Activated CD4-positive, alpha-beta T cell treated with anti-CD3 and anti-CD28 coated beads for 1 hour (primary cell): Measurements from ENCODE around the gene RHOBTB3.

Experiments
- DNase-seq: peaks from one replicate; pipeline ENCODE4 v3.0.0-alpha.2; 2020

Gene RHOBTB3

GRCh38 chr5:95713960-95714710, 17.0 kb upstream of the RHOBTB3 start:
- no peak for DNase-seq

- DNase-seq, result no peak
Measured at GRCh38 chr5:95715799-95716461, 15.2 kb upstream of the RHOBTB3 start.

GRCh38 chr5:95717439-95717838, 13.7 kb upstream of the RHOBTB3 start:
- DNase-seq, result no peak

- DNase-seq, result no peak
Measured at GRCh38 chr5:95718203-95718602, 12.9 kb upstream of the RHOBTB3 start.

- DNase-seq, result no peak
Measured at GRCh38 chr5:95718738-95719137, 12.4 kb upstream of the RHOBTB3 start.

GRCh38 chr5:95720094-95720786, 10.9 kb upstream of the RHOBTB3 start:
- no peak for DNase-seq

- no peak for DNase-seq
Measured at GRCh38 chr5:95721582-95722295, 9.4 kb upstream of the RHOBTB3 start.

- DNase-seq, result no peak
Measured at GRCh38 chr5:95723632-95724369, 7.3 kb upstream of the RHOBTB3 start.

- DNase-seq, result no peak
Measured at GRCh38 chr5:95725071-95725820, 5.9 kb upstream of the RHOBTB3 start.

GRCh38 chr5:95725937-95726810, 5.0 kb upstream of the RHOBTB3 start:
- no peak for DNase-seq

GRCh38 chr5:95726811-95727763, 4.0 kb upstream of the RHOBTB3 start:
- no peak for DNase-seq

GRCh38 chr5:95727764-95728191, 3.4 kb upstream of the RHOBTB3 start:
- DNase-seq, result no peak

GRCh38 chr5:95728494-95729114, 2.5 kb upstream of the RHOBTB3 start:
- DNase-seq, result no peak

- no peak for DNase-seq
Measured at GRCh38 chr5:95729115-95730010, 1.8 kb upstream of the RHOBTB3 start.

- no peak for DNase-seq
Measured at GRCh38 chr5:95730011-95730700, 980 bp upstream of the RHOBTB3 start.

GRCh38 chr5:95731571-95732554, 727 bp downstream of the RHOBTB3 start:
- peak; percentile 10 for DNase-seq
